Measurements from ENCODE around the gene PLCH2.

PLCH2 gene

GRCh38 chr1:2504949-2505272 lies 28.8 kb downstream of the PLCH2 start:
- no peak for TF ChIP-seq CTCF (IDR thresholded peaks at IDR 0.05; ENCODE audit: low read depth, low read length, missing control alignments)
- no peak for DNase-seq (ENCODE audit: low read depth)
- H3K4me3 ChIP-seq (ENCODE audit: low read depth, low read length): no peak overlapping the region

GRCh38 chr1:2505461-2505994 lies 29.4 kb downstream of the PLCH2 start:
- H3K4me3 ChIP-seq (ENCODE audit: low read depth, low read length): no peak overlapping the region
- no peak for DNase-seq (ENCODE audit: low read depth)
- no peak for TF ChIP-seq CTCF (IDR thresholded peaks at IDR 0.05; ENCODE audit: low read depth, low read length, missing control alignments)

GRCh38 chr1:2506007-2506860 lies 30.1 kb downstream of the PLCH2 start:
- H3K4me3 ChIP-seq (ENCODE audit: low read depth, low read length): no peak overlapping the region
- TF ChIP-seq CTCF (IDR thresholded peaks at IDR 0.05; ENCODE audit: low read depth, low read length, missing control alignments): no peak
- DNase-seq (ENCODE audit: low read depth): no peak

- no peak for TF ChIP-seq CTCF (IDR thresholded peaks at IDR 0.05; ENCODE audit: low read depth, low read length, missing control alignments)
- H3K4me3 ChIP-seq (ENCODE audit: low read depth, low read length): no peak overlapping the region
- DNase-seq (ENCODE audit: low read depth): no peak
These were observed 30.9 kb downstream of the PLCH2 start for GRCh38 chr1:2506901-2507565.

- no peak for TF ChIP-seq CTCF (IDR thresholded peaks at IDR 0.05; ENCODE audit: low read depth, low read length, missing control alignments)
- H3K4me3 ChIP-seq (ENCODE audit: low read depth, low read length): no peak overlapping the region
- DNase-seq (ENCODE audit: low read depth): no peak
These were observed 31.7 kb downstream of the PLCH2 start for GRCh38 chr1:2507744-2508155.

GRCh38 chr1:2508180-2508579 lies 32.1 kb downstream of the PLCH2 start:
- no peak for TF ChIP-seq CTCF (IDR thresholded peaks at IDR 0.05; ENCODE audit: low read depth, low read length, missing control alignments)
- no peak overlapping the region for H3K4me3 ChIP-seq (ENCODE audit: low read depth, low read length)
- DNase-seq (ENCODE audit: low read depth): no peak
